ENCODE results near the gene ALDH5A1. TPM values are rescaled to one million over a fixed set of nuclear protein-coding genes. Genes with fewer than 3 reads are reported as not detected.

ALDH5A1 gene
- total RNA-seq, 1 donor = 2.6 TPM

GRCh38 chr6:24554474-24554873, 59.7 kb downstream of the ALDH5A1 start:
- no peak overlapping the region for H3K4me3 ChIP-seq (ENCODE audit: low read depth, low read length)
- no peak for DNase-seq (ENCODE audit: low read depth)
- TF ChIP-seq CTCF (IDR thresholded peaks at IDR 0.05; ENCODE audit: insufficient read depth, low read depth, low read length) = no peak

- no peak for TF ChIP-seq CTCF (IDR thresholded peaks at IDR 0.05; ENCODE audit: insufficient read depth, low read depth, low read length)
- no peak for DNase-seq (ENCODE audit: low read depth)
Observed at GRCh38 chr6:24558516-24558915, 63.7 kb downstream of the ALDH5A1 start.

GRCh38 chr6:24564081-24564480, 69.3 kb downstream of the ALDH5A1 start:
- TF ChIP-seq CTCF (IDR thresholded peaks at IDR 0.05; ENCODE audit: insufficient read depth, low read depth, low read length) = no peak
- H3K4me3 ChIP-seq (ENCODE audit: low read depth, low read length) = no peak overlapping the region
- DNase-seq (ENCODE audit: low read depth) = no peak

More at GRCh38 chr6:24558516-24558915, 63.7 kb downstream of the ALDH5A1 start:
- H3K4me3 ChIP-seq (ENCODE audit: low read depth, low read length) = no peak overlapping the region

GRCh38 chr6:24565196-24565595, 70.4 kb downstream of the ALDH5A1 start:
- no peak for TF ChIP-seq CTCF (IDR thresholded peaks at IDR 0.05; ENCODE audit: insufficient read depth, low read depth, low read length)
- no peak for DNase-seq (ENCODE audit: low read depth)

GRCh38 chr6:24566020-24566767, 71.4 kb downstream of the ALDH5A1 start:
- TF ChIP-seq CTCF (IDR thresholded peaks at IDR 0.05; ENCODE audit: insufficient read depth, low read depth, low read length) = no peak
- no peak overlapping the region for H3K4me3 ChIP-seq (ENCODE audit: low read depth, low read length)
- DNase-seq (ENCODE audit: low read depth) = no peak

More at GRCh38 chr6:24565196-24565595, 70.4 kb downstream of the ALDH5A1 start:
- H3K4me3 ChIP-seq (ENCODE audit: low read depth, low read length) = no peak overlapping the region

GRCh38 chr6:24568683-24569082, 73.9 kb downstream of the ALDH5A1 start:
- DNase-seq (ENCODE audit: low read depth) = no peak
- H3K4me3 ChIP-seq (ENCODE audit: low read depth, low read length) = no peak overlapping the region
- no peak for TF ChIP-seq CTCF (IDR thresholded peaks at IDR 0.05; ENCODE audit: insufficient read depth, low read depth, low read length)

- DNase-seq (ENCODE audit: low read depth) = no peak
- H3K4me3 ChIP-seq (ENCODE audit: low read depth, low read length) = no peak overlapping the region
- TF ChIP-seq CTCF (IDR thresholded peaks at IDR 0.05; ENCODE audit: insufficient read depth, low read depth, low read length) = no peak
Observed at GRCh38 chr6:24569811-24570210, 75.0 kb downstream of the ALDH5A1 start.
